Measurements from ENCODE around the gene METAP2. TPM values are rescaled to one million over a fixed set of nuclear protein-coding genes. Genes with fewer than 3 reads are reported as not detected.

The METAP2 gene
- total RNA-seq, 1 donor from 2014 or later: 81.6 TPM

- no peak for DNase-seq (ENCODE audit: low read depth)
- Mint-ChIP-seq H3K27me3 (ENCODE audit: low read depth, unreplicated experiment) (no peaks in the 10 kb centered on the region), H3K4me3 (ENCODE audit: unreplicated experiment) (no peak overlapping the region), H3K9me3 (ENCODE audit: unreplicated experiment) (no peaks in the 10 kb centered on the region), H3K36me3 (ENCODE audit: low read depth, unreplicated experiment) (peaks cover 24% of the 10 kb centered on the region), H3K4me1 (ENCODE audit: low read depth, unreplicated experiment) (no peaks in the 10 kb centered on the region), H3K27ac (ENCODE audit: unreplicated experiment) (no peak overlapping the region)
- no peak for FAIRE-seq
- Histone ChIP-seq H3K4me3 (ENCODE audit: insufficient read depth, low read depth, low read length) (no peak overlapping the region), H4K20me1 (ENCODE audit: insufficient read depth, low read length) (peaks cover 18% of the 10 kb centered on the region), H3K27ac (ENCODE audit: low read depth, low read length) (no peak overlapping the region), H3K36me3 (ENCODE audit: insufficient read depth, low read length) (peaks cover 33% of the 10 kb centered on the region), H2AFZ (ENCODE audit: low read depth, low read length) (no peak overlapping the region), H3K27me3 (ENCODE audit: insufficient read depth, low read length) (no peaks in the 10 kb centered on the region), H3K9me3 (ENCODE audit: insufficient read depth, low read depth, low read length) (no peaks in the 10 kb centered on the region), H3K4me2 (ENCODE audit: low read length) (no peak overlapping the region), H3K79me2 (ENCODE audit: insufficient read depth, low read length) (peaks cover 35% of the 10 kb centered on the region), H3K4me1 (ENCODE audit: insufficient read depth, low read length) (no peaks in the 10 kb centered on the region), H3K9ac (ENCODE audit: low read length) (no peak overlapping the region)
- TF ChIP-seq EZH2 (IDR thresholded peaks at IDR 0.05; ENCODE audit: insufficient read depth, low read length): no peak
- TF ChIP-seq, protein P1, sequence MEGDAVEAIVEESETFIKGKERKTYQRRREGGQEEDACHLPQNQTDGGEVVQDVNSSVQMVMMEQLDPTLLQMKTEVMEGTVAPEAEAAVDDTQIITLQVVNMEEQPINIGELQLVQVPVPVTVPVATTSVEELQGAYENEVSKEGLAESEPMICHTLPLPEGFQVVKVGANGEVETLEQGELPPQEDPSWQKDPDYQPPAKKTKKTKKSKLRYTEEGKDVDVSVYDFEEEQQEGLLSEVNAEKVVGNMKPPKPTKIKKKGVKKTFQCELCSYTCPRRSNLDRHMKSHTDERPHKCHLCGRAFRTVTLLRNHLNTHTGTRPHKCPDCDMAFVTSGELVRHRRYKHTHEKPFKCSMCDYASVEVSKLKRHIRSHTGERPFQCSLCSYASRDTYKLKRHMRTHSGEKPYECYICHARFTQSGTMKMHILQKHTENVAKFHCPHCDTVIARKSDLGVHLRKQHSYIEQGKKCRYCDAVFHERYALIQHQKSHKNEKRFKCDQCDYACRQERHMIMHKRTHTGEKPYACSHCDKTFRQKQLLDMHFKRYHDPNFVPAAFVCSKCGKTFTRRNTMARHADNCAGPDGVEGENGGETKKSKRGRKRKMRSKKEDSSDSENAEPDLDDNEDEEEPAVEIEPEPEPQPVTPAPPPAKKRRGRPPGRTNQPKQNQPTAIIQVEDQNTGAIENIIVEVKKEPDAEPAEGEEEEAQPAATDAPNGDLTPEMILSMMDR (IDR thresholded peaks at IDR 0.05; ENCODE audit: insufficient read depth, low read depth, low read length): no peak
Measured at GRCh38 chr12:95505039-95505438, 31.1 kb downstream of the METAP2 start.

GRCh38 chr12:95506707-95507523 lies 33.0 kb downstream of the METAP2 start:
- DNase-seq (ENCODE audit: low read depth) (no peak), FAIRE-seq (no peak)
- Mint-ChIP-seq H3K9me3 (ENCODE audit: unreplicated experiment) (no peaks in the 10 kb centered on the region), H3K27ac (ENCODE audit: unreplicated experiment) (peak overlapping the region; percentile 12), H3K4me1 (ENCODE audit: low read depth, unreplicated experiment) (no peaks in the 10 kb centered on the region), H3K36me3 (ENCODE audit: low read depth, unreplicated experiment) (peaks cover 26% of the 10 kb centered on the region), H3K4me3 (ENCODE audit: unreplicated experiment) (no peak overlapping the region), H3K27me3 (ENCODE audit: low read depth, unreplicated experiment) (no peaks in the 10 kb centered on the region)
- H3K4me3 ChIP-seq (ENCODE audit: insufficient read depth, low read depth, low read length): no peak overlapping the region
- no peak overlapping the region for H2AFZ ChIP-seq (ENCODE audit: low read depth, low read length)
- H3K27me3 ChIP-seq (ENCODE audit: insufficient read depth, low read length): no peaks in the 10 kb centered on the region
- peaks cover 22% of the 10 kb centered on the region for H3K79me2 ChIP-seq (ENCODE audit: insufficient read depth, low read length)
- H3K27ac ChIP-seq (ENCODE audit: low read depth, low read length): no peak overlapping the region
- H3K36me3 ChIP-seq (ENCODE audit: insufficient read depth, low read length): peaks cover 40% of the 10 kb centered on the region
- no peaks in the 10 kb centered on the region for H3K4me1 ChIP-seq (ENCODE audit: insufficient read depth, low read length)
- no peak for TF ChIP-seq EZH2 (IDR thresholded peaks at IDR 0.05; ENCODE audit: insufficient read depth, low read length)
- TF ChIP-seq, protein P1 (IDR thresholded peaks at IDR 0.05; ENCODE audit: insufficient read depth, low read depth, low read length): no peak
- H3K9ac ChIP-seq (ENCODE audit: low read length): no peak overlapping the region
- H4K20me1 ChIP-seq (ENCODE audit: insufficient read depth, low read length): peaks cover 24% of the 10 kb centered on the region
- no peak overlapping the region for H3K4me2 ChIP-seq (ENCODE audit: low read length)
- no peaks in the 10 kb centered on the region for H3K9me3 ChIP-seq (ENCODE audit: insufficient read depth, low read depth, low read length)

GRCh38 chr12:95509300-95509699 lies 35.3 kb downstream of the METAP2 start:
- Histone ChIP-seq H3K4me1 (ENCODE audit: insufficient read depth, low read length) (no peaks in the 10 kb centered on the region), H3K4me2 (ENCODE audit: low read length) (no peak overlapping the region), H3K9me3 (ENCODE audit: insufficient read depth, low read depth, low read length) (no peaks in the 10 kb centered on the region), H3K4me3 (ENCODE audit: insufficient read depth, low read depth, low read length) (no peak overlapping the region), H3K27ac (ENCODE audit: low read depth, low read length) (no peak overlapping the region), H3K36me3 (ENCODE audit: insufficient read depth, low read length) (peaks cover 54% of the 10 kb centered on the region), H3K79me2 (ENCODE audit: insufficient read depth, low read length) (peaks cover 11% of the 10 kb centered on the region), H3K27me3 (ENCODE audit: insufficient read depth, low read length) (no peaks in the 10 kb centered on the region), H2AFZ (ENCODE audit: low read depth, low read length) (no peak overlapping the region), H4K20me1 (ENCODE audit: insufficient read depth, low read length) (peaks cover 13% of the 10 kb centered on the region), H3K9ac (ENCODE audit: low read length) (no peak overlapping the region)
- no peak overlapping the region for H3K4me3 Mint-ChIP-seq (ENCODE audit: unreplicated experiment)
- no peak for DNase-seq (ENCODE audit: low read depth)
- TF ChIP-seq EZH2 (IDR thresholded peaks at IDR 0.05; ENCODE audit: insufficient read depth, low read length): no peak
- TF ChIP-seq, protein P1 (IDR thresholded peaks at IDR 0.05; ENCODE audit: insufficient read depth, low read depth, low read length): no peak
- H3K4me1 Mint-ChIP-seq (ENCODE audit: low read depth, unreplicated experiment): no peaks in the 10 kb centered on the region
- H3K27me3 Mint-ChIP-seq (ENCODE audit: low read depth, unreplicated experiment): no peaks in the 10 kb centered on the region
- no peak for FAIRE-seq
- no peaks in the 10 kb centered on the region for H3K9me3 Mint-ChIP-seq (ENCODE audit: unreplicated experiment)
- H3K27ac Mint-ChIP-seq (ENCODE audit: unreplicated experiment): no peak overlapping the region
- peaks cover 20% of the 10 kb centered on the region for H3K36me3 Mint-ChIP-seq (ENCODE audit: low read depth, unreplicated experiment)

All from astrocyte (in vitro differentiated cells and primary cell).